Subcutaneous adipose tissue (tissue), 4 donors: ENCODE measurements around the gene GMPPB. TPM values are rescaled to one million over a fixed set of nuclear protein-coding genes. Genes with fewer than 3 reads are reported as not detected.

Source experiments
- CTCF ChIP-seq: fragments of 450-650 bp; IDR thresholded peaks from one replicate; pipeline ENCODE4 v1.5.1; 2016; ENCODE audit warnings: low read depth, mild to moderate bottlenecking, control low read depth, antibody characterized with exemption, moderate library complexity
- total RNA-seq, 4 donors: library from RNA; depleted of rRNA; stranded (reverse); fragments of >200 nt; gene quantifications; one replicate each; pipeline ENCODE4 v1.1.0, GENCODE V29; 2016

GMPPB gene
- total RNA-seq, 4 donors from 2014 or later: 11.6 to 16.5 (median 13.7) TPM

GRCh38 chr3:49721896-49722781, 1.6 kb downstream of the GMPPB start:
- TF ChIP-seq CTCF: no peak

GRCh38 chr3:49721596-49721895, 2.2 kb downstream of the GMPPB start:
- TF ChIP-seq CTCF: no peak

- TF ChIP-seq CTCF: no peak
Observed at GRCh38 chr3:49720855-49721595, 2.7 kb downstream of the GMPPB start.

GRCh38 chr3:49719214-49719884, 4.4 kb downstream of the GMPPB start, which contains the start of gene AMIGO3:
TSS of gene AMIGO3 (minus strand) at chr3:49719684. CDS start at chr3:49719465, 219 bp downstream.
- no peak for TF ChIP-seq CTCF

- TF ChIP-seq CTCF: no peak
Observed at GRCh38 chr3:49718858-49719213, 4.9 kb downstream of the GMPPB start.

- no peak for TF ChIP-seq CTCF
Observed at GRCh38 chr3:49717959-49718857, 5.5 kb downstream of the GMPPB start.
